ENCODE results near the gene CCN6. TPM values are rescaled to one million over a fixed set of nuclear protein-coding genes. Genes with fewer than 3 reads are reported as not detected.
A peak's percentile ranks its signal among the peaks of the same experiment; 100 is the strongest.

Gene CCN6
- total RNA-seq, 1 donor from 2014 or later, result not detected

- DNase-seq (ENCODE audit: extremely low read depth, low read depth, low spot score), result no peak
Observed at GRCh38 chr6:112109262-112109661, 55.4 kb downstream of the CCN6 start.

GRCh38 chr6:112113431-112113830 lies 59.5 kb downstream of the CCN6 start:
- DNase-seq (ENCODE audit: extremely low read depth, low read depth, low spot score), result no peak

DNA sequence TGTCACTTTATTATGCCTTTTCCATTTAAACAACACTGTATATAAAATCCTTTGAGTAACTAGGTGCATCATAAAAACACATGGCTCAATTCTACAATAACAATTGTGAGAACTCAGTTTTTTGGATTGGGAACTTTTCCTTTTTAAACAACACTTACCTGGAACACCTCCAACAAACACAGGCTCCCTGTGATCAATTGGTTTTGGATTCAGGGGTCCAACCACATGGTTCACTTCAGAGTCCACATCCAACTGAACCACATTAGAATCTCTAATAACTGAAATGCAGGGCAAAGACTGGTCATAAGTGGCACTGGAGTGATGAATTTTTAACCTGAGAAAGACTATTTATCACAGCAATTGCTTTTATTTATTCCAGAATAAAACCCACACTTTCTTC lies 60.0 kb downstream of the CCN6 start:
- no peak for DNase-seq (ENCODE audit: extremely low read depth, low read depth, low spot score)

DNA sequence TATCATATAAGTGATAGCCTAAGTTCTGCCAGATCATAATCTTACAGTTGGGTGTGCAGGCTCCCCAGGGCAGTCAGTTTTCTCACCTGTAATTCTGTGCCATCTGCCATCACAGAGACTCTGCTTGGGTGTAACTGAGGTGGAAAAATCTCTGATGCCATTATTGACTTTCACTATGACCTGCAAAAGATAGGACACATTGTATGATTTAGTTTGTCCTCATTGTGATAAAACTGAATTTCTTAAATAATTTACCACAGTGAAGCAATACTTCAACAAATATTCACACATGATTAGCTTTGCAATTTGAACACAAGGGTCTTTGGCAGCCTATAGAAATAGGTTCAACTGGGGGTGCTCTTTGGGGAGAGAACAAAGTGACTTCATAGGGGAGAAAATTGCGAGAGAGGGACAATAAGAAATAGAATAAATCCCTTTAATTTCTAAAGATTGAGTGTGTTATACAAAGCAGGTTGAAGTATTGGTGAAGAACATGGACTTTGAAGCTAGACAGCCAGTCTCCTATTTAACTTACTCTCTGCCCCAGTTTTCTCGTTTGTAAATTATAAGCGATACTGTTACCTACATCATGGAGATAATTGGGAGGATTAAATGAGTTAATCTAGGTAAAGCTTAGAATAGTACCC lies 60.8 kb downstream of the CCN6 start:
- DNase-seq (ENCODE audit: extremely low read depth, low read depth, low spot score), result no peak

DNA sequence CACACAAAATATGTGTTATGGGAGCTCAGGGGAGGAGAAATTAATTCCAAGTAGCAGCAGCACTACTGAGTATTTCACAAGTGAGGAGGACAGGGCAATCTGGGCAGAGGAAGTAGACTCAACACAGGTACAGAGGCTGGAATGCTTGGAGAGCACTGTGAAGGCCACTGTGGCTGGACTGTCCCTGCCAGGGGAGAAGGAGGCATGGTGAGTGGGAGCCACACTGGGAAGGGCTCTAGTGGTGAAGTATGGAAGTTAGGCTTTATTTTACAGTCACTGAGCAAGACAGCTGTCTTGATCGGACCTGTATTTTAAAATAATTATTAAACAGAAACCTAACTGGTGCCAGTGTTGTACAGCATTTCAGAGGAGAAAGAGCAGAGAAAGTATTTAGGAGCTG lies 62.3 kb downstream of the CCN6 start:
- no peak for DNase-seq (ENCODE audit: extremely low read depth, low read depth, low spot score)

- DNase-seq (ENCODE audit: extremely low read depth, low read depth, low spot score), result peak; percentile 27
Observed at GRCh38 chr6:112117554-112117953, 63.6 kb downstream of the CCN6 start.

GRCh38 chr6:112118034-112118433 lies 64.1 kb downstream of the CCN6 start:
- no peak for DNase-seq (ENCODE audit: extremely low read depth, low read depth, low spot score)

Other genes starting within 250 kb of the CCN6 start
- gene FYN, start 180.7 kb upstream of the CCN6 start, total RNA-seq, result 181 and 208 TPM in 2 replicates
- 9.1 and 13.2 TPM in 2 replicates for gene TUBE1, start 33.4 kb downstream of the CCN6 start, total RNA-seq
- gene FAM229B, start 33.5 kb downstream of the CCN6 start, total RNA-seq, result 6.2 and 29.2 TPM in 2 replicates
- gene LAMA4, start 200.5 kb downstream of the CCN6 start, total RNA-seq, result 503 and 840 TPM in 2 replicates

Measured in glomerular endothelial cell (primary cell).